Cerebellar nuclear complex (tissue), 1 donor: Measurements from ENCODE around the gene ACTR1A.
A peak's percentile ranks its signal among the peaks of the same experiment; 100 is the strongest.
"Not testable (repeated sequence)": the region's sequence is repeated elsewhere in the genome, so short reads cannot be mapped to it uniquely, and the experiment has no call there.

ENCODE experiments used
- DNase-seq, 2 experiments: peaks; one replicate each; lab custom pipeline; 2025; lab: John Stamatoyannopoulos, UW

Gene ACTR1A

DNA sequence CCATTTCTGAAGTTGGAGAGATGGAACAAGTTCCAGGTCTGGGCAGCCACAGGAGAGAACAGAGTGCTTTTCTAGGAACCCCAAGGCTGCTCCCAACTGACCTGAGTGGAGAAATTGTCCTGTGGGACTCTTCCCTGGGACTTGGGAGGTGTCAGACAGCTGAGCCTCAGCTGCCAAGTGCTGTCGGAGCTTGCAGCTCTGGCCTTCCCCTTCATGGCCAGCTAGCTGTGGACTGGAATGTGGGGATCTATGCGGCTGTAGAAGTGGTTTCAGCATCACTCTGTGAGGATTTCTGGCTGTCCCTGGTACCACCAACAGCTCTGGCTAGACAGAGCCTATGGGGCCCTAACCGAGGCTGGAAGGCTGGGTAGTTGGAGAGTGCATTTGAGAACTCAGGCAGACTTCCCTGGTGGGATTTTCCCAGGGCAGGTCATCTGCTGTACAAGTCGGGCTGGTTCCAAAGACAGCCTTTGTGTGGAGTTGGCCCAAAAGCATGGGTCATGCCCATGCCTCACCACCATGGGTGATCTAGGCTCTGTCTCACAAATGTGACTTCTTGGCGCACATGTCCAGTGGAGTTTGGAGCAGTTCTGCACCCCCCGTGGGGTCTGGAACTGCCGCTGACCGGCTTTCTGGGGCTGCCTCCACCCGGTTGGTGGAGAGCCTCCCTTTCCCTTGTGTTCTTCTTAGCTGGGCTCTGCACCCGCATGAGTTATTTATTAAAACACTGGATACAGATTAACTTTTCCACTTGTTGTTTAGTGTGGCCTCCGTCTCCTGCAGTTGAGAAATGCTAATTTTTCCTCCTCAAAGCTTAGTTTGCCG is 12.2 kb upstream of the ACTR1A start:
- no peak for DNase-seq

GRCh38 chr10:102511583-102512274 is 9.2 kb upstream of the ACTR1A start:
- no peak for DNase-seq

GRCh38 chr10:102509387-102509786 is 6.9 kb upstream of the ACTR1A start:
- no peak for DNase-seq

- DNase-seq = no peak
These were observed 6.0 kb upstream of the ACTR1A start for GRCh38 chr10:102508506-102508905.

DNA sequence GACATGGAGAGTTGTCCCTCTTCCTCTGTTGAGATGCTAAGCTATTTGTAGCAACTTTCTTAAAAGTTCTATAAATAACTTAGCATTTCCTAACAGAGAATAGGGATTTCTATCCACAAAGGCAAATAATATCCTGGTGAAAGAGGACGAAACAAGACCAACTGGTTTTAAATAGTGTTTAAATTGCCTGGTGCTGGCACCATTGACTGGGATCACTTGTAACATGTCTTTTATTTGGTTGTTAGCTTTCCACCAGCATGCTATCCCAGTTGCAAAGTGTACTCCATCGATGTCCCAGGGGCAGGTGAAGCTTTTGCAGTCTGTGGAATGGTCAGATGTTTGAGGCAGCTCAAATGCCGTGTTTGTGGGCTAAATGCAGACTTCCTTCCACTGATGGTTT is 5.0 kb upstream of the ACTR1A start:
- DNase-seq = no peak

DNA sequence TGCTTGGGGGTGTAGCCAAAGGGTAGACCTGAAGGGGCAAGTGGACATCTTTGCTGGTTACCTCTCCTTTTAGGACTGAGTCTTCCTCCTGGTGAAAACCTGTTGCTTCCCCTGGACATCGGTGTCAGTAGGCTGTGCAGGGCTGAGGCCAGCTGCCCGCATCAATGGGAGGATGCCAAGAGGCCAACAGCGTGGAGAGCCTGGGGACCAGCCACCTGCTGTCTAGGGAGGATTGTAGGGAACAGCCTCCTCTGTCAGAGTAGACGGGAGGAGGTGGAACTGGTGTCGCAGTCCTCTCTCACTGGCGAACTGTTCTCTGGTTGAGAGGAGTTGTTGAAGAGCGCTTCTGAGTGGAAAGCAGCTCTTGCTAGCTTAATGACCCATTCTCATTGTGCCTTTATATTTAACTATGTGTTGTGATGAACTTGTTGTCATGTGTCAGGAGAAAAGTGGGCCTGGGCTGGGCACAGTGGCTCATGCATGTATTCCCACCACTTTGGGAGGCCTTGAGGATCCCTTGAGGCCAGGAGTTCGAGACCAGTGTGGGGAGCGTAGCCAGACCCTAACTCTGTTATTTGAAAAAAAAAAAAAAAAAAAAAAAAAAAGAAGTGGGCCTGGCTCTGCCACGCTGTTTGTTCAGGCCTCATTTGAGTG is 3.1 kb upstream of the ACTR1A start:
- DNase-seq = no peak

- DNase-seq = no peak
These were observed 2.4 kb upstream of the ACTR1A start for GRCh38 chr10:102504976-102505300.

GRCh38 chr10:102504179-102504975 is 1.9 kb upstream of the ACTR1A start:
- no peak for DNase-seq

GRCh38 chr10:102503264-102504178 is 1.0 kb upstream of the ACTR1A start, which contains the start of gene SUFU:
Gene SUFU, plus strand, starts transcription at chr10:102503972. Its CDS starts 181 bp downstream, at chr10:102504153.
- DNase-seq = peak; percentile 97 to 98

- peak; percentile 95 to 99 for DNase-seq
These were observed 529 bp downstream of the ACTR1A start for GRCh38 chr10:102502029-102502336.

DNA sequence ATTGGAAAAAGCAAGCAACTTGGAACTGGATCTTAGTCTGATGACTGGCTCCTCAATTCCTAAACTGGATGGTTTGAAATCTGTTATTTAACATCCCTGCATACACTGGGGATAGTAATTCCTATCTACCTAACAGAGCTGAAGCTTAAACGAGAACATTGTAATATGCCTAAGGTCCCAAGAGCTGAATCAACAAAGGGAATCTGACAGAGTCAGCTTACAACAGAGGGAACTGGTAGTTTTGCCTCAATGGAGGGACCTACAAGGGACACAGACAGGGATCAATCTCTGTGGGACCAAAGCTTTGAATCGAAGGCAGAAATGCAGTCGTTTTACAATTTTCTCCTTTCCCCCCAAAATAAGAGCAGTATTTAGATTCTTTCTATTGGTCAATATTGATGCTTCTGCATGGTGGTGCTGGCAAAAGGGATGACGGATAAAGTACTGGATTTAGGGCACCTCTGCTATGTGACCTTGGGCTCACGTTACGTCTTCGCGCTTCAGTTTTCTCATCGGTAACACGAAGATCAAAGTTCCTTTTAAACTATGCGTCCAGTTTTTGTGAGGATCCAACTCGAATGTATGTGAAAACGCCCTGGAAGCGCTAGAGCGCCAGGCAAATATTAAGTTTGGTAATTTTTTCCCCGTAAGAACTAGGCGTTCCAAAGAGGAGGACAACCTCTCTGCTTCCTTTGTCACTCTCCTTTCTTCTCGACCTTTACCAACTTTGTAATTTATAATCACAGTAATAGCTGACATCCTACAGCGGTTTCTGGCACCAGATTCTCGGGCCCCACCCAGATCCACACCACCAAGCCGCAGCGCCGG is 1.1 kb downstream of the ACTR1A start:
- DNase-seq = no peak

DNA sequence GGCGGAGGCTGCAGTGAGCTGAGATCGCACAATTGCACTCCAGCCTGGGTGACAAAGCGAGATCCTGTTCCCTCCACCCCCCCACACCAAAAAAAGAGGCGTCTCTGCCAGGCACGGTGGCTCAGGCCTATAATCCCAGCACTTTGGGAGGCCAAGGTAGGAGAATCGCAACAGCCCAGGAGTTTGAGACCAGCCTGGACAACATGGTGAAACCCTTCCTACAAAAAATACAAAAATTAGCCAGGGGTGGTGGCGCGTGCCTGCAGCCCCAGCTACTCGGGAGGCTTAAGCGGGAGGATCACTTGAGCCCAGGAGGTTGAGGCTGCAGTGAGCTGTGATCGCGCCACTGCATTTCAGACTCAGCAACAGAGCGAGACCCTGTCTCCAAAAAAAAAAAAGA is 1.8 kb downstream of the ACTR1A start:
- not testable (repeated sequence) for DNase-seq

GRCh38 chr10:102499356-102499755 is 3.2 kb downstream of the ACTR1A start:
- no peak for DNase-seq

DNA sequence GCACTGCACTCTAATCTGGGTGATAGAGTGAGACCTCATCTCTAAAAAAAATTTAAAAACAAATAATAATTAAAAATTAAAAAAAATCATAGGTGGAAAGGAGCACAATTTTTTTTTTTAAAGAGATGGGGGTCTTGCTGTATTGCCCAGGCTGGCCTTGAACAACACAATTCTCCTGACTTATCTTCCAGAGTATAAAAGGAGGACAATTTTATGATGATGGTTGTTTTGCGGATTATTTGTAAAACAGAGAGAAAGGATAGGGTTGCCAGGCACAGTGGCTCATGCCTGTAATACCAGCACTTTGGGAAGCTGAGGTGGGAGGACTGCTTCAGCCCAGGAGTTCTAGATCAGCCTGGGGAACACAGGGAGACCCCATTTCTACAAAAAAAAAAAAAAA is 5.0 kb downstream of the ACTR1A start:
- DNase-seq = no peak

DNA sequence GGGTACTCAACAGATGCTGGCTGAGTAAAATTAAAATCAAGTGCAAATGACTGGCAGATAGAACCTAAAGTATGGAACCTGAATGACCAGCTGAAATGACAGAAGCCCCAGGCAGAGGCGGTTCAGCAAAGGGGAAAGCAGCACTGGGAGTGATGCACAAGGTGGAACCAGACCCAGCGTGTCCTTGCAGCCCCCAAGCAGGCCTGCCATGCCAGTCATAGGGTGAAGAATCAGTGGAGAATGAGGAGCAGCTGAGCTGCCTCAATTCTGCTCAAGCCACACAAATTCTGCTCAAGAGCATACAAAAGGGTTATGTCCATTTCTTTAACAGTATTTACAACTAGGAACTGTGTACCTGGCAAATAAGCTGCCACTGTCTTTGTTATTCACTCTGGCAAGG is 8.7 kb downstream of the ACTR1A start:
- DNase-seq = no peak

DNA sequence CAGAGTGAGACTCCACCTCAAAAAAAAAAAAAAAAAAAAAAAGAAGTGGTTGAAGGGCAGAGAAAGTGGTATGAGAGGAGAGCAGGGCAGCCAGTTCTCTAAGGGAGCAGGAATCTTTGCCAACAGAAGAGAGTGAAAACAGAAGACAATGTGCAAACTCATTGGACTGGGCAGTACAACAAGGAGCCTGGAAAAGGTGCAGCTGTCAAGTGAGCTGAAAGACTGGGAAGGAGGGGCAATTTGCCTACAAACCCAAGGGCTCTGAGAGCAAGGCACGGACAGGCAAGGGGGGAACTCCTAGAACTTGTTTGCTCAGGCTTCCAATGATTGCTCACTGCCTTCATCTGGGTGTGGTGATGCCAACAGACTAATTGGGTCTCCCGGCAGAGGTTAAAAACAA is 9.5 kb downstream of the ACTR1A start:
- no peak for DNase-seq

DNA sequence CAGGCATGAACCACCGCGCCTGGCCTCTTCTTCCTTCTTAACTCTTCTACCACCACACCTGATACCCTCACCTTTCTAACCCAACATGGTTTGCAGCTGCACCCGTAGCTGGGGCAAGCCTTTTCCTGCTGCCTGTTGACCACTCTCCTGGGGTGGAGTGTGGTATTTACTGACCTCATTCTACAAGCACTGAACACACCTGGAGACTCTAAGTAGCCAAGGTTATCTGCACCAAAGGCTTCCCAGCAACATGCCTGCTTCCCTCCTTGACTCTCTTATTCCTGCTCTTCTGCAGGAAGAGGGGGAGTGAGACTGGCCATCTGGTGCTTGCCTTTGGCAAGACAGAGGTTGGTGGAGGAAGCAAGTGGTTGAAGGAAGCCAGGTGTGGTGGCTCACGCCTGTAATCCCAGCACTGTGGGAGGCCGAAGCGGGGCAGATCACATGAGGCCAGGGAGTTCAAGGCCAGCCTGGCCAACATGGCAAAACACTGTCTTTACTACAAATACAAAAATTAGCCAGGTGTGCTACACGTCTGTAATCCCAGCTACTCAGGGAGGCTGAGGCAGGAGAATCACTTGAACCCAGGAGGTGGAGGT is 10.1 kb downstream of the ACTR1A start:
- no peak for DNase-seq

DNA sequence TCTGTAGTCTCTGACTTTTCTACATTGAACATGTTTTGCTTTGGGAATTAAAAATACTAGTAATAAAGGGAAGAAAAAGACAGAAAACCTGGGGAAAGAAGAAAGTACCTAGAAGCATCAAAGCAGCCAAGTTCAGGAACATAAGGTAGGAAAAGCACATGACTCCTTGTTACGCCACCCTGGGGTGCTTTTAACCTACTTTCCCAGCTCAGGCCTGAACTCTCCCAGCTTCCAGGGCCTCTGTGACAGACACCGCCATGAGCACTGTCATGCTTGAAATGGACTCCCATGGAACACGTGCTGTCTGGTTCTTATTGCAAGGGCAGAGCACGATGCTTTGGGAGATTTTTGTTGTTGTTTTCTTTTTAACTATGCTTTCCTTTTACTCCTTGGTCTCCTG is 11.4 kb downstream of the ACTR1A start:
- peak; percentile 2 to 22 for DNase-seq

- no peak for DNase-seq
These were observed 17.3 kb downstream of the ACTR1A start for GRCh38 chr10:102485093-102485784.
